Measurements from ENCODE around the gene ATP2C2. TPM values are rescaled to one million over a fixed set of nuclear protein-coding genes. Genes with fewer than 3 reads are reported as not detected.

ATP2C2 gene
- total RNA-seq, 2 experiments from 2014 or later = not detected

DNA sequence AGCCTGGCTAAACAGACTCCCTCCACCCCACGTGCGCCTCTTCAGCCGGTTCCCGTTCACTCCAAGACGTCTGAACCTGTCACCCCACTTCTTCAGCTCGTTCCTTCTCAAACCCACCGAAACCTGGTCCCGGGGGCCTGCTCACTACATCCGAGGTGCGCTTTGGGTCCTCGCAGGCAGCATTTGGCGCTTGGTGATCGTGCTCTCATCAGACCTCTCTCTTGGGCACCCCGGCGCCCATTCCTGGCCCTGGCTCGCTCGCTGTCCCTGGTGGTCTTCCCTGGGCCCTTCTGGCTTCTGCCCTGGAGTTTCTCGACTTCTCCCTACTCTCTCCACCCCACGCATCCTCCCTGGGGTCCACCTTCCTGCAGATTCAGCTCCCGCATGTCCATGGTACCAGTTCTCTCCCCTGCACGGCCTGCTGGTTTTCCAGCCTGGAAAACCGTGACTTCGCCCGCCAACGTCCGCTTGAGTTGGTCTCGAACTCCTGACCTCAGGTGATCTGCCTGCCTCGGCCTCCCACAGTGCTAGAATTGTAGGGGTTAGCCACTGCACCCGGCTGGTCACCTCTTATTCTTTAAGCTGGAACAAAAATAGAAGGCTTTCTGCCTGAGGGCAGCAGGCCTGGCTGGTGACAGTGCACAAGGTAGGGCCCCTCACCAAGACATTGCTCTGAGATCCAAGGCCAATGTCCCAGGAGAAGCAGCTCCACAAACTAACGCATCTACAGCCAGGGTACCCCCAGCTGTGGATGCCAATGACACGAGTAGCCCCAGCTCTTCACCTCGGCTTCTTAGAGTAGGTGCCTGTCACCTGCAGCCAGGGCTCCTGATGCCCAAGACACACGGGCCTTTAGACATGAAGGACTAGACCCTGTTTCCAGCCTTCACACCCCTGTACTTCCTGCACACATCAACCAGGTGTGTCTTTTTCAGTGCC lies 137.2 kb downstream of the ATP2C2 start:
- ATAC-seq (ENCODE audit: poor library complexity) (no peak), DNase-seq (no peak)
- TF ChIP-seq CTCF (IDR thresholded peaks at IDR 0.05) = no peak
- peaks cover 67% of the 10 kb centered on the region for H3K4me1 ChIP-seq (ENCODE audit: insufficient read depth, low read length)
- POLR2A ChIA-PET = interaction anchor here (0.6 to 3.4 kb wide), 19 partner anchors 7 to 389 kb away, joined by 3 to 20 read pairs (median 4); partner anchors contain the start of genes COTL1, KLHL36 and MBTPS1
- no peaks in the 10 kb centered on the region for H3K36me3 ChIP-seq (ENCODE audit: insufficient read depth, low read length)
- H3K27ac ChIP-seq (ENCODE audit: low read depth in 1 of 2, low read length in 2 of 2) = no peak overlapping the region
- Mint-ChIP-seq H3K36me3 (ENCODE audit: low read depth) (no peaks in the 10 kb centered on the region), H3K9me3 (no peaks in the 10 kb centered on the region), H3K4me3 (peak overlapping the region; percentile 93), H3K4me1 (ENCODE audit: low read depth) (peaks cover 64% of the 10 kb centered on the region), H3K27ac (peak overlapping the region; percentile 90), H3K27me3 (no peaks in the 10 kb centered on the region)
- H3K27me3 ChIP-seq (ENCODE audit: control insufficient read depth in 1 of 2, insufficient read depth in 2 of 2, low read length in 2 of 2) = no peaks in the 10 kb centered on the region
- intact Hi-C loops (cut with DNase I, micrococcal nuclease) = loop anchor here in 1 of 2 experiments (5.0 to 10.0 kb wide), 4 partner anchors 321 to 548 kb away; partner anchors contain the start of genes KIAA0513 and TAF1C
- H3K4me3 ChIP-seq (ENCODE audit: low read length) = peak overlapping the region; percentile 85
- no peaks in the 10 kb centered on the region for H3K9me3 ChIP-seq (ENCODE audit: control insufficient read depth in 1 of 2, insufficient read depth in 1 of 2, low read length in 2 of 2)
- CTCF ChIA-PET = interaction anchor here (0.7 to 2.7 kb wide), 17 partner anchors 7 to 254 kb away, joined by 3 to 16 read pairs (median 4); partner anchors contain the start of gene KLHL36

- DNase-seq (peak in 5 of 14 experiments; percentile 25 to 63 (median 46)), ATAC-seq (ENCODE audit: poor library complexity) (no peak)
- intact Hi-C loops (cut with DNase I, micrococcal nuclease) = loop anchor here in 1 of 2 experiments (5.0 to 10.0 kb wide), 4 partner anchors 322 to 550 kb away; partner anchors contain the start of genes KIAA0513 and TAF1C
- Mint-ChIP-seq H3K27ac (peak overlapping the region; percentile 73), H3K4me1 (ENCODE audit: low read depth) (peaks cover 75% of the 10 kb centered on the region), H3K36me3 (ENCODE audit: low read depth) (no peaks in the 10 kb centered on the region), H3K9me3 (no peaks in the 10 kb centered on the region), H3K27me3 (no peaks in the 10 kb centered on the region), H3K4me3 (peak overlapping the region; percentile 84)
- Histone ChIP-seq H3K4me3 (ENCODE audit: low read length) (peak overlapping the region; percentile 15), H3K27me3 (ENCODE audit: control insufficient read depth in 1 of 2, insufficient read depth in 2 of 2, low read length in 2 of 2) (no peaks in the 10 kb centered on the region), H3K4me1 (ENCODE audit: insufficient read depth, low read length) (peaks cover 81% of the 10 kb centered on the region), H3K27ac (ENCODE audit: low read depth in 1 of 2, low read length in 2 of 2) (no peak overlapping the region), H3K36me3 (ENCODE audit: insufficient read depth, low read length) (no peaks in the 10 kb centered on the region), H3K9me3 (ENCODE audit: control insufficient read depth in 1 of 2, insufficient read depth in 1 of 2, low read length in 2 of 2) (no peaks in the 10 kb centered on the region)
- POLR2A ChIA-PET = interaction anchor here (0.7 to 3.4 kb wide), 10 partner anchors 8 to 390 kb away, joined by 3 to 20 read pairs (median 4); partner anchors contain the start of genes COTL1, KLHL36 and MBTPS1
- no peak for TF ChIP-seq CTCF (IDR thresholded peaks at IDR 0.05)
- CTCF ChIA-PET = interaction anchor here (1.1 to 2.7 kb wide), 10 partner anchors 8 to 231 kb away, joined by 3 to 16 read pairs (median 4); partner anchors contain the start of gene KLHL36
Measured at GRCh38 chr16:84507011-84507982, 139.0 kb downstream of the ATP2C2 start.

All from CD4-positive, alpha-beta T cell (primary cell).